K562 (cell line): ENCODE measurements around the gene DHRS13.

ENCODE experiments used
- CBX2 ChIP-seq: fragments of 200-600 bp; sonication (generic); IDR thresholded peaks from one replicate; pipeline ENCODE4 v1.6.1; 2012; ENCODE audit warnings: mild to moderate bottlenecking, low read length, inconsistent platforms; ENCODE audit not compliant: insufficient read depth, poor library complexity, severe bottlenecking
- JUN ChIP-seq, 2 experiments: sonication (generic) in 1 of 2; formaldehyde crosslinking in 1 of 2; IDR thresholded peaks; 2 replicates each; pipeline versions ENCODE4 v1.6.1 to v1.8.0; 2012 to 2022; ENCODE audit warnings: borderline replicate concordance in 2 of 2, mild to moderate bottlenecking in 2 of 2, improper control_type of control experiment in 1 of 2, low read depth in 1 of 2, low read length in 1 of 2, missing genetic modification reagents in 1 of 2
- STAG1 ChIP-seq: sonication (generic); formaldehyde crosslinking; IDR thresholded peaks from 2 replicates; pipeline ENCODE4 v1.5.0; 2020; ENCODE audit warnings: missing genetic modification reagents, borderline replicate concordance

DNA sequence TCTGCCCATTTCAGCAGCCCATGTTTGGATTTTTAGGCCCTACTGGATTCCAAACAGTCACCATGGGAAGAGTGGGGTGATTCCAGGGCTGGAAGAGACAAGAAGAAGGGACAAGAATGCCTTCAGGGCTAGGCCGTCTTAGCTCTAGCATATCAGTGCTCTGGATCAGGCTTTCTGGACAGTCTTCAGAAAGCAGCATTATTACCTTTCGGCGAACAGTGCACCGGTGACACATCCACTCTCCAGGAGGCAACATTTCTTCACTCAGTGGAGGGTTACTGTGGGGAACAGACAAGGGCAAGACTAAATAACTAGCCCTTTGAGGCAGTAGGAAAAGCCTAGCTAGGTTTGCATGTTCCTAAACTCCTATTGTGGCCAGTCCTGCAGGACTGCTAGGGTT, 23.9 kb upstream of the DHRS13 start:
- TF ChIP-seq JUN (IDR thresholded peaks at IDR 0.05; ENCODE audit: borderline replicate concordance, low read depth, low read length) (no peak), JUN (CRISPR knock-in tag; IDR thresholded peaks at IDR 0.05; ENCODE audit: borderline replicate concordance) (no peak), STAG1 (CRISPR knock-in tag) (no peak), CBX2 (no peak)
